Measurements from ENCODE around the gene CDC42SE2. TPM values are rescaled to one million over a fixed set of nuclear protein-coding genes. Genes with fewer than 3 reads are reported as not detected.
"Not testable (repeated sequence)": the region's sequence is repeated elsewhere in the genome, so short reads cannot be mapped to it uniquely, and the experiment has no call there.

The CDC42SE2 gene
- total RNA-seq, 2 experiments from 2014 or later = 163 to 166 TPM

GRCh38 chr5:131386779-131387178, 122.9 kb downstream of the CDC42SE2 start:
- H3K4me3 Mint-ChIP-seq = no peak overlapping the region
- peaks cover 85% of the 10 kb centered on the region for H3K4me1 Mint-ChIP-seq
- ChIA-PET CTCF (no interaction called here), POLR2A (interaction anchor here (0.7 to 10.9 kb wide), 2 partner anchors 12 to 122 kb away, joined by 3 to 234 read pairs; partner anchors contain the start of gene CDC42SE2)
- no peaks in the 10 kb centered on the region for H3K27me3 Mint-ChIP-seq
- DNase-seq = no peak
- no peaks in the 10 kb centered on the region for H3K9me3 Mint-ChIP-seq
- H3K36me3 Mint-ChIP-seq (ENCODE audit: low read depth) = peaks cover 73% of the 10 kb centered on the region
- peak overlapping the region; percentile 52 for H3K27ac Mint-ChIP-seq

GRCh38 chr5:131387255-131387654, 123.4 kb downstream of the CDC42SE2 start:
- Mint-ChIP-seq H3K4me1 (peaks cover 85% of the 10 kb centered on the region), H3K9me3 (no peaks in the 10 kb centered on the region), H3K36me3 (ENCODE audit: low read depth) (peaks cover 77% of the 10 kb centered on the region), H3K27me3 (no peaks in the 10 kb centered on the region), H3K27ac (peak overlapping the region; percentile 58), H3K4me3 (no peak overlapping the region)
- ChIA-PET CTCF (interaction anchor here (0.9 kb wide), 1 partner anchor 122 kb away, joined by 3 read pairs; no protein-coding TSS in a partner anchor), POLR2A (interaction anchor here (10.9 kb wide), 1 partner anchor 123 kb away, joined by 234 read pairs; the partner anchor contains the start of gene CDC42SE2)
- no peak for DNase-seq

- H3K4me1 Mint-ChIP-seq = peaks cover 86% of the 10 kb centered on the region
- POLR2A ChIA-PET = interaction anchor here (0.5 to 10.2 kb wide), 3 partner anchors 10 to 125 kb away, joined by 3 to 151 read pairs (median 8); partner anchors contain the start of gene CDC42SE2
- no peaks in the 10 kb centered on the region for H3K27me3 Mint-ChIP-seq
- peak overlapping the region; percentile 64 for H3K27ac Mint-ChIP-seq
- CTCF ChIA-PET = interaction anchor here (0.6 to 1.4 kb wide), 4 partner anchors 11 to 313 kb away, joined by 3 to 7 read pairs (median 3); no protein-coding TSS in a partner anchor
- H3K4me3 Mint-ChIP-seq = no peak overlapping the region
- peaks cover 87% of the 10 kb centered on the region for H3K36me3 Mint-ChIP-seq (ENCODE audit: low read depth)
- H3K9me3 Mint-ChIP-seq = no peaks in the 10 kb centered on the region
- DNase-seq = no peak
These were observed 125.4 kb downstream of the CDC42SE2 start for GRCh38 chr5:131389096-131389868.

- CTCF ChIA-PET = interaction anchor here (1.4 kb wide), 1 partner anchor 12 kb away, joined by 7 read pairs; no protein-coding TSS in a partner anchor
- no peak for DNase-seq
- H3K36me3 Mint-ChIP-seq (ENCODE audit: low read depth) = peaks cover 87% of the 10 kb centered on the region
- peak overlapping the region; percentile 64 for H3K27ac Mint-ChIP-seq
- no peak overlapping the region for H3K4me3 Mint-ChIP-seq
- POLR2A ChIA-PET = interaction anchor here (0.5 to 10.2 kb wide), 3 partner anchors 11 to 126 kb away, joined by 3 to 151 read pairs (median 8); partner anchors contain the start of gene CDC42SE2
- peaks cover 85% of the 10 kb centered on the region for H3K4me1 Mint-ChIP-seq
- no peaks in the 10 kb centered on the region for H3K9me3 Mint-ChIP-seq
- H3K27me3 Mint-ChIP-seq = no peaks in the 10 kb centered on the region
These were observed 126.0 kb downstream of the CDC42SE2 start for GRCh38 chr5:131389869-131390265.

GRCh38 chr5:131392466-131393095, 128.7 kb downstream of the CDC42SE2 start:
- H3K36me3 Mint-ChIP-seq (ENCODE audit: low read depth) = peaks cover 87% of the 10 kb centered on the region
- peaks cover 87% of the 10 kb centered on the region for H3K4me1 Mint-ChIP-seq
- H3K9me3 Mint-ChIP-seq = no peaks in the 10 kb centered on the region
- H3K27ac Mint-ChIP-seq = peak overlapping the region; percentile 83
- ChIA-PET CTCF (interaction anchor here (0.6 to 1.3 kb wide), 3 partner anchors 11 to 60 kb away, joined by 3 to 5 read pairs (median 5); no protein-coding TSS in a partner anchor), POLR2A (interaction anchor here (1.1 to 10.2 kb wide), 5 partner anchors 14 to 139 kb away, joined by 3 to 151 read pairs (median 7); partner anchors contain the start of gene CDC42SE2)
- no peaks in the 10 kb centered on the region for H3K27me3 Mint-ChIP-seq
- DNase-seq = no peak
- H3K4me3 Mint-ChIP-seq = peak overlapping the region; percentile 23

- Mint-ChIP-seq H3K27ac (peak overlapping the region; percentile 83), H3K27me3 (no peaks in the 10 kb centered on the region), H3K4me1 (peaks cover 80% of the 10 kb centered on the region), H3K4me3 (no peak overlapping the region), H3K36me3 (ENCODE audit: low read depth) (peaks cover 92% of the 10 kb centered on the region), H3K9me3 (no peaks in the 10 kb centered on the region)
- no peak for DNase-seq
- ChIA-PET POLR2A (interaction anchor here (1.0 to 10.2 kb wide), 7 partner anchors 15 to 230 kb away, joined by 3 to 151 read pairs (median 5); partner anchors contain the start of genes CDC42SE2 and HINT1), CTCF (interaction anchor here (0.7 to 1.3 kb wide), 3 partner anchors 11 to 385 kb away, joined by 4 to 5 read pairs (median 4); no protein-coding TSS in a partner anchor)
These were observed 129.7 kb downstream of the CDC42SE2 start for GRCh38 chr5:131393498-131393968.

GRCh38 chr5:131394128-131394527, 130.3 kb downstream of the CDC42SE2 start:
- ChIA-PET POLR2A (interaction anchor here (1.0 to 10.2 kb wide), 8 partner anchors 15 to 231 kb away, joined by 3 to 151 read pairs (median 5); partner anchors contain the start of genes CDC42SE2 and HINT1), CTCF (interaction anchor here (0.8 to 1.3 kb wide), 3 partner anchors 11 to 130 kb away, joined by 4 to 5 read pairs (median 4); no protein-coding TSS in a partner anchor)
- Mint-ChIP-seq H3K4me3 (peak overlapping the region; percentile 45), H3K9me3 (no peaks in the 10 kb centered on the region), H3K36me3 (ENCODE audit: low read depth) (peaks cover 93% of the 10 kb centered on the region), H3K27me3 (no peaks in the 10 kb centered on the region), H3K27ac (peak overlapping the region; percentile 83), H3K4me1 (peaks cover 75% of the 10 kb centered on the region)
- peak; percentile 50 for DNase-seq

- Mint-ChIP-seq H3K4me3 (no peak overlapping the region), H3K36me3 (ENCODE audit: low read depth) (peaks cover 91% of the 10 kb centered on the region), H3K27me3 (no peaks in the 10 kb centered on the region), H3K9me3 (peaks cover 4% of the 10 kb centered on the region), H3K4me1 (peaks cover 61% of the 10 kb centered on the region), H3K27ac (peak overlapping the region; percentile 87)
- CTCF ChIA-PET = interaction anchor here (1.1 to 1.7 kb wide), 3 partner anchors 18 to 525 kb away, joined by 3 to 5 read pairs (median 5); no protein-coding TSS in a partner anchor
- POLR2A ChIA-PET = interaction anchor here (0.9 to 10.2 kb wide), 12 partner anchors 9 to 235 kb away, joined by 3 to 151 read pairs (median 5); partner anchors contain the start of genes CDC42SE2 and HINT1
- no peak for DNase-seq
These were observed 132.2 kb downstream of the CDC42SE2 start for GRCh38 chr5:131396015-131396414.

- H3K4me1 Mint-ChIP-seq = peaks cover 56% of the 10 kb centered on the region
- peaks cover 4% of the 10 kb centered on the region for H3K9me3 Mint-ChIP-seq
- H3K4me3 Mint-ChIP-seq = no peak overlapping the region
- peaks cover 87% of the 10 kb centered on the region for H3K36me3 Mint-ChIP-seq (ENCODE audit: low read depth)
- DNase-seq = no peak
- CTCF ChIA-PET = interaction anchor here (0.6 to 1.7 kb wide), 4 partner anchors 17 to 525 kb away, joined by 3 to 5 read pairs (median 4); no protein-coding TSS in a partner anchor
- no peaks in the 10 kb centered on the region for H3K27me3 Mint-ChIP-seq
- peak overlapping the region; percentile 87 for H3K27ac Mint-ChIP-seq
- POLR2A ChIA-PET = interaction anchor here (0.9 to 10.2 kb wide), 10 partner anchors 9 to 235 kb away, joined by 3 to 151 read pairs (median 5); partner anchors contain the start of gene CDC42SE2
These were observed 132.9 kb downstream of the CDC42SE2 start for GRCh38 chr5:131396630-131397273.

GRCh38 chr5:131399007-131399406, 135.2 kb downstream of the CDC42SE2 start:
- POLR2A ChIA-PET, H3K4me3 Mint-ChIP-seq, H3K27ac Mint-ChIP-seq, DNase-seq, CTCF ChIA-PET, H3K9me3 Mint-ChIP-seq, H3K27me3 Mint-ChIP-seq: not testable (repeated sequence)
- Mint-ChIP-seq H3K4me1 (peaks cover 33% of the 10 kb centered on the region), H3K36me3 (ENCODE audit: low read depth) (peaks cover 85% of the 10 kb centered on the region)

GRCh38 chr5:131400585-131400984, 136.7 kb downstream of the CDC42SE2 start:
- Mint-ChIP-seq H3K27ac (no peak overlapping the region), H3K27me3 (no peaks in the 10 kb centered on the region), H3K36me3 (ENCODE audit: low read depth) (peaks cover 84% of the 10 kb centered on the region), H3K9me3 (peaks cover 8% of the 10 kb centered on the region), H3K4me3 (no peak overlapping the region), H3K4me1 (peaks cover 21% of the 10 kb centered on the region)
- ChIA-PET CTCF (no interaction called here), POLR2A (interaction anchor here (0.7 to 1.7 kb wide), 3 partner anchors 26 to 237 kb away, joined by 3 read pairs; no protein-coding TSS in a partner anchor)
- no peak for DNase-seq

Data from activated CD4-positive, alpha-beta memory T cell treated with anti-CD3 and anti-CD28 coated beads, Interleukin-2, amount 10 ng/mL, durations not matched to agents 7 days and 5 days (primary cell).